GM18519 (cell line): Measurements from ENCODE around the gene PIF1.
"Not testable (repeated sequence)": the region's sequence is repeated elsewhere in the genome, so short reads cannot be mapped to it uniquely, and the experiment has no call there.

ENCODE experiments used
- ATAC-seq: cut with Tn5 transposase; IDR thresholded peaks from one replicate; pipeline ENCODE4 v1.9.1; 2021; ENCODE audit warnings: mild to moderate bottlenecking, moderate library complexity; ENCODE audit not compliant: unreplicated experiment, low FRiP score

PIF1 gene

DNA sequence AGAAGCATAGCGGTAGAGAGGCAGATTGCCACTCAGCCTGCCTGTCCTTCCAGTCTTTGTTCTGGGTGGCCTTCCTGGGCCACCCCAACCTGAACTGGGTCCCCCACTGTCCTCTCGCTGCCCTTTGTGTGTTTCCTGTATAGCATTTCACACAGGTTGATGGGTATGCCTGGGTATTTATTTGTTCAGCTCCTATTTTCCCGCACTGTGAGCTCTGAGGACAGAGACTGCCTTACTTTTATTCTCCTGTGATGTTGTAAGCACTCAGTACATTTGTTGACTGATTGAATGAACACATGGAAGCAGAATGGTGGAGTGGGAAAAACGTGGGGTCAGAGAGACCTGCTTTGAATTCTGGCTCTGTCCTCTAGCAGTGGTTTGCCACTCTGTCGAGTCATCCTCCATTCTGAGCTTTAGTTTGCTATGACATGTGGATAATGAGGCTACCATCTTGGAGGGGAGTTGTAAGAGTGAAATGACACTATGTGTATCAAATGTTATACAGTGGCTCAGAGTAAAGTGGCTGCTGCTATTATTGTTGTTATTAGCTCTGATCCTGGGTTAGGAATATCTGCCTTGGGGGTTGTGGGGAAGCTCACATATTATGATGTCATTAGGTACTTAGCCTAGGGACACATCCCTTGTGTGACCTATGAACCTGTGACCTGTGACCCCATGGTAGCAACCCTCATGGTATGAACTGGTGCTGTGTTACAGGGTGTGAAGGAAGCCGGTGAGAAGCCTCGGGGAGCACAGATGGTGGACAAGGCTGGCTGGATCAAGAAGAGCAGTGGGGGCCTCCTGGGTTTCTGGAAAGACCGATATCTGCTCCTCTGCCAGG, 22.6 kb upstream of the PIF1 start:
- no peak for ATAC-seq

DNA sequence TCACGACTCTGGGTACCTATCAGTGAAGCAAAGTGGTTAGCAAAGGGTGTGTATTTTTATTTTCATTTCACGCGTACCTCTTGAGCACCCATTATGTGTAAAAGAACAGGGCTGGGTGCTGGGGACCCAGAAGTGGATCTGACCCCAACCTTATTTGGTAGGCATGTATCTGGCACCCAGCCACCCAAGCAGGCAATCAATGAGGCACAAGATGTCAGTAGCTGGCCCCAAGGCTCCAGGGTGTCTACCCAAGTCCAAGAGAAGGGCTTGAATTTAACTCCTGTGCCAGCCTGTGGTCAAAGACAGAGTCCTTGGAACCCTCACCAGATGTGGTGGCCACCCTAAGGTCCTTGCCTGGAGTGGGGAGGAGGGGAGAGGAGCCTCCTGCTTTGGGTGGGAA, 22.0 kb upstream of the PIF1 start:
- no peak for ATAC-seq

DNA sequence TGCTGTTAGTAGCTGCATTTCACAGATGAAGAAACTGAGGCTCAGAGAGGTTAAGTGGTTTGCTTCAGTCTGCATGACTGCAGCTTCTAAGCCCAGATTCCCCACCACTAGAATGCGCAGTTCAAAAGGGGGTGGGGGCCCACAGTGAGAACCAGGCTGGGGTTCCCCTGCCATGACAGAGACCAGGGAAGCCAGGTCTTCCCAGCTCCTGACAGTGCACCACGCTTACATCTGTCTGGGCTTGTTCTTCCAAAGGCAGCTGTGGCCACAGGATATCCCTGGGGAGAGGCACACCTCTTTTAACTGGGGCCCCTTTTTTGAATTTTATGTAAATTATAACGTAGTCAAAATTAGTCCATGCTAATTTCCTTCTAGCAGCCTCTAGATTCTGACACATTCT, 21.6 kb upstream of the PIF1 start:
- no peak for ATAC-seq

DNA sequence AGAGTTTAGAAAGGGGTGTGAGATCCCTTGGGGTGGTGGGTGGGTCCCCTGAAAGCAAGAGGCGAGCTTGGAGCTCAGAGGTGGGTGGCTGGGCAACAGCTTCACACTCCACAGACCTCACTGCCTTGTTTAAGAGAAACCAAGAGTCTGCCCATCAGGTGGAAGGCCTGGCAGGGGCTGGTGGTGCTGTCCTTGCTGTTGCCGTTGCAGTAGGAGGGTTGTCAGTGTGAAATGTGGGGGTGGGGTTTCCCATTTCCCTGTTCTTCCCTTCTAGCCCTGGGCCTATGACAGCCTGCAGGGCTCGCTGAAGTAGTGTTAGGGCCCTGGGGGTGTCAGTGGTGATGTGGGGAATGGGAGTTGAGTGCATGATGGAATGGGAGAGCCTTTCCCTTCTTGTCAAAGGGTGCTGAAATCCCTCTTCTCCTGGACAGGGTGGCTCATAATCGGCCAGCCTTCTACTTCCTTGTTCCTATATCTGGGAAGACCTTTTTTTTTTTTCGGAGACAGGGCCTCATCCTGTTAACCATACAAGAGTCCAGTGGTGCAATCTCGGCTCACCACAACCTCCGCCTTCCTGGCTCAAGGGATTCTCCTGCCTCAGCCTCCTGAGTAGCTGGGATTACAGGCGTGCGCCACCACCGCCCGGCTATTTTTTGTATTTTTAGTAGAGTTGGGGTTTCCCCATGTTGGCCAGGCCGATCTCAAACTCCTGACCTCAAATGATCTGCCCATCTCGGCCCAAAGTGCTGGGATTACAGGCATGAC, 20.6 kb upstream of the PIF1 start:
- ATAC-seq, result no peak

DNA sequence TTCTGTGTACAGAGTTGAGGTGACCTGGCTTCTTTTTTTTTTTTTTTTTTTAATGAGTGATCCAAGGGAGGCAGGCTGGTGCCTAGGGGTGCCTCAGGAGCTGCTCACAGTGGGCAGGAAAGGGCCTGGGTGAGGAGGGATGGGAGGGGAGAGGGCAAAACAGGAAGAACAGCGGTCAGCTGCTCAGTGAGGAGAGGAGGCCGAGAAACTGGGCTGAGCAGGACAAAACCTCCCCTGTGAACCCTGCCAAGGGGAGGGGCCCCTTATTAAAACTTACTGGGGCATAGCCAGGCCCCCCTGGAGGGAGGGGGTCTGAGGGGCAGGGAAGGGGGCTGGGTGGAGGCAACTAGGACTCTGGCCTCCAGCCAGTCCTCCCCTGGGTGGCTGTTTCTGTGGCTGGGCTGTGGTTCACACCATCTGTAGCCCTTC, 19.8 kb upstream of the PIF1 start:
- no peak for ATAC-seq

DNA sequence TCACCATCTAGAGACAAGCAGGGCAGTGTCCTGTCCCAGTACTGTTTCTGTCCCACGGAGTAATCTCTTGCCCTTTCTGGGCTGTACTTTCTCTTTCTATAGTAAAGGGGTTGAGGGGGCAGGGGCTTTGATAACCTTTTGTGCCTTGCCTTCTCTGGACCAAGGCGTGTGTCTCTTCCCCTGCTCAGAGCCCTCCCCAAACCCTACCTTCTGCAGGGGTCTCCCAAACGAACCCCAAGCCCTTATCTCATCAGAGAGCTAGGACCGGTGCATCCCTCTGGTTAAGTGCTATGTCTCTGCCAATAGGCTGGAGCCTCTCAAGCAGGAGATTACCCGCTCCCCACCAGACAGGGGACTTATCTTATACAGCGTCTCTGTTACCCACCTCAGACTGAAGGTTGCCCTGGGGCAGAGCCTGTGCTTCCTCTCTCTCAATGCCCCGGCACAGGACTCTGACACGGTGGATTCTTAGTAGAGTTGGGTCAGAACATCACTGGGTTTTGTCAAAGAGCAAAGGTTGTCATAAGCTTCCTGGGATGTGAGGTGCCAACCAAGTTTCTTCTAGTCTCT, 19.2 kb upstream of the PIF1 start:
- ATAC-seq, result no peak

DNA sequence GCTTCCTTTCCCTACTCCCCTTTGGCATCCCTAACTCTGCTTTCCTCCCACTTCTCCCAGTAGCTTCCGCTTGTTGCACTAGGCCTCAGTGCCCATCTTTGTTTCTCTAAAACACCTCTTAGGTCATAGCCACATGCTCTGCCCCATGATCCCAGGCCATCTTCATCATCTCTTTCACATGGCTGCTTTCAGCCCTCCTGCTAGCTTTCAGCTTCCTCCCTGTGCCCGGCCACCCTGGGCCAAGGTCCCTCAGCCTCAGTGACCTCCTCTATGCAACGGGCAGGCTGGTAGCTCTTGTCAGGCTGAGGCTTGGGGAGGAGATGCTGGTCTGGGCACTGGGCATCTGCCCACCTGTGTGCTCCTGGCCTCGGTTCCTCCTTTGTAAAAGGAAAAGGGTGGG, 18.5 kb upstream of the PIF1 start:
- no peak for ATAC-seq

DNA sequence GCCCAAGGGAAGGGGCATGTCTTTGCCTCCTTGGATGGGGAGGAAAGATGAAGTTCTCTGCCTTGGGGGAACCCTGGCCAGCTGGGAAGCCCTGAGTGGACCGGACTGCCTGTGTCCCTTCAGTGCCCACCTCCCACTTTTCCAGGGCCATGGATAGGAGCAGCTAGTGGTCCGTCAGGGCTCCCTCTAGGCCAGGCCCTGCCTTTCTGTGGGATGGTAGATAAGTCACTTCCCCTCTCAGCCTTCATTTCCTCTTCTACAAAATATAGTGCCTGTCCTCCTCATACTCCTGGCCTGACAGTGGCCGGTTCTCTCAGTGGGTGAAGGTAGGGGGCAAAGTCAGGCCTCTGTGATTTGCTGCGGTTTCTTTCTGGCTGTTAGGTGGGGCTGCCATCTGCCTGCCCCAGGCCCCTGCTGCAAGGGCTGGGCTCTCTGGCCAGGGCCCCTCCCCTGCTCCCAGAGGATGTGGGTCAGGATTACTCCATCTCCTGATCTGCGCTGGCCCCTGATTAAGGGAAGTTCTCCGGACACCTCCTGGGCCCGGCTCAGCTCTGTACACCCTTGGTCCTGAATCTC, 17.6 kb upstream of the PIF1 start:
- no peak for ATAC-seq

DNA sequence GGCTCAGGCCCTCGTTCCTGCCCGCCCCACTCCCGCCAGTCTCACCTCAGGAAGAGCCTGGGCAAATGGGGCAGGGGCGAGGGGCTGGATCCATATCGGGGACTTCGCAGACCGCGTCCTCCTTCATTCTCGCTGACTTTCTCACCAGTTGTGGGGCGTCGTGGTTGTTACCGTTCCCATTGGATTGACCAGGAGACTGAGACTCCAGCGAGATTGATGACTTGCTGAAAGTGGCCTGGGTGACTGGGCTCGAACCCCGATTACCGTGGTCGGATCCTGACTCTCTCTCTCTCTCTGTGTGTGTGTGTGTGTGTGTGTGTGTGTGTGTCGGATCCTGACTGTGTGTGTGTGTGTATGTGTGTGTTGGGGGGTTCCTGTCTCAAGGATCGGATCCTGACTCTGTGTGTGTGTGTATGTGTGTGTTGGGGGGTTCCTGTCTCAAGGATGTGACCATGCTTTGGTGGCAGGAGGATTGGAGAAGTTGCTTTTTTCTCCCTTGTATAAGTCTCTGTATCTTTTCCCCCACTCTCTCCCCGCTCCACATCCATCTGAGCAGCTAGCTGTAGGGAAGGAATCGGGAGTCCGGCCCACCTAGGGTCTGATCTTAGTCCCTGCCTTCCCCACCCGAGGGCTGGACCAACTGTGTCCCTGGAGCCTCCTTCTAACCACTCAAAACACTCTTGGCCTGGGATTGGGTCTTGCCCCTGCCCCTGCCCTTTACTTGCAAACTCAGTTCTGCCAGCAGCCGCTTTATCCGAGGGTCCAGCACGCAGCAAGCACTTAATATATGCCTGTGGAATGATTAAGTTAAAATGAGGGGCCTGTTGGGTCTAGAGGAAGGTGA, 16.9 kb upstream of the PIF1 start:
- no peak for ATAC-seq

DNA sequence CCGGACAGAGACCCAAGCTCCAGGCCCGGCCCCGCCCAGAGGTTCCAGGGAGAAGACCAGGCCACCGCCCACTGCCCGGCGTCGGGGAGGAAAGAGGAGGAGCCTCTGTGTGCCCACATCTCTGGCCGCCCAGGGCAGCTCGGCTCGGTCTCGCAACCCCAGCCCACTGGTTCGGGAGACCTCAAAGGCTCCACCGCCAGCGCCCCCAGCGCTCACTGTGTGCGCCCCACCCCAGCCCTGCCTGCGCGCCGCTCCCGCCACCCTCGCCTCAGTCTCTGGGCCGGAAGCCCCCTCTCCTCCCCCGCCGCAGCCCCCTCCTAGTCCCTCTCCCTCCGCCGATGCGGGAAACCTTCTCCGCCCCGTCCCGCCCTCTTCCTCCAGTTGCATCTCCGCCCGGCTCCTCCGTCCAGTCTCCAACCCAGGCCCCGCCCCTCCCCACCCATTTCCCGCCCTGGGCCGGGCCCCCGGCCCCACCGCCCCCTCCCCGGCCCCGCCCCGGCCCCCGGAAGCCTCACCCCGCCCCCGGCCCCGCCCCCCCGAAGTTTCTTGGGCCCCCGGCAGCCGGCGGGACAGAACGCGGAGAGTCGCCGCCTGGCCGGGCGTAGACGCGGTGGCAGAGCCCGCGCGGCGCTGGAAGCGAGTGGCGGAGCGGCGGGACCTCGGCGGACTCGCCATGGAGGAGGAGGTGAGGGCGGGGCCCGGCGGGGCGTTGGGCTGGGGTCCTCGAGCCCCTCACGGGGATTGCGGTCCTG, 16.1 kb upstream of the PIF1 start, which contains the start of gene PLEKHO2:
Gene PLEKHO2, plus strand, starts transcription at position 572 of the 752 bp plus-strand sequence. Its CDS starts 102 bp downstream, at position 674.
- peak; percentile 43 for ATAC-seq

DNA sequence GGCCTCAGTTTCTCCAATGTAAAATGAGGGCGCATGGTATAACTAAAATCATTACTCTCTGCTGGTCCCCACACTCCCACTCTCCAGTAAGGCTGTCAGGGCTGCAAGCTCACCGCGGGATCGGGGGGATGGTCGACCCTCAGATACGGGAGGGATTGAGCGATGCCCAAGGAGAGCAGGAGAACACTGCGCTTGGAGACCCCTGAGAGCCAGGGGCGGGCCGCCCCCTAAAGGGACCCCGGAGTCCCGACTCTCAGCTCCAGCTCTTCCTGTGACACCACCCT, 15.6 kb upstream of the PIF1 start:
- no peak for ATAC-seq

DNA sequence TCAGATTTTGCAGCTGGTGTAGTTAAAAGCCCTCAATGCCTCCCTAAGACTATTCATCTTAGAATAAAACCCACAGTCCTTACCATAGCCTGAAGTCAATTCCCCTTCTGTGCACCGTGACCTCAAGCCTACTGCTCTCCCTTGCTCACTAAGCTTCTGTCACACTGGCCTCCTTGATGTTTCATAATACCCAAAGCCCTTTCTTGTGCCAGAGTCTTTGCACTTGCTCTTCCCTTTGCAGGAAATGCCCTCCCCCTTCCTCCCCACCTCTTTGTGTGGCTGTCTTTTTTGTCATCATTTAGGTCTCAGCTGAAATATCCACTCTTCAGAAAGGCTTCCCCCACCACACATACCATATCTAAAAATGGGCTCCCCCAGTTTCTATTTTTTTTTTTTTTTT, 12.1 kb upstream of the PIF1 start:
- ATAC-seq, result no peak

DNA sequence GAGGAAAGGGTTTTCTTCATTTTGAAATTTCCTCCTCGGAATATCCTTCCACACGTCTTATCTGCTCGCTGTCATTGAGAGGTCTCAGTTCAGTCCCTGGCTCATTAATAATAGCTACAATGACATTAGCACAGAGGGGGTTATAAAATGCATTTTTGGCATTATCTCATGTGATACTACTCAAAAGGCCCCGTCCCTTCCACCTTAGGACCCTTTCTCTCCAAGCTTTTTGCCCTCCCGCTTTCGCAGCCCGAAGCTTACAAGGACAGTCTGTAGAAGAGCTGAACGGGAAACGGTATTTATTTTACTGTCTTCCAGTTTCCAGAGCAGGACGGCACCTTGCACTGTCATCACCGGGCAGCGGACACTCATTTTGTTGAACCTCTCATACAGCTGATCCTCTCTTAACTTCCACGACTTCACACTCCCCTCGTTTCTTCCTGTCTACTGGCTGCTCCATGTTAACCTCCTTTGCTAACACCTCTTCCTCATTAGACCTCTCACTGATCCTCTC, 10.6 kb upstream of the PIF1 start:
- no peak for ATAC-seq

DNA sequence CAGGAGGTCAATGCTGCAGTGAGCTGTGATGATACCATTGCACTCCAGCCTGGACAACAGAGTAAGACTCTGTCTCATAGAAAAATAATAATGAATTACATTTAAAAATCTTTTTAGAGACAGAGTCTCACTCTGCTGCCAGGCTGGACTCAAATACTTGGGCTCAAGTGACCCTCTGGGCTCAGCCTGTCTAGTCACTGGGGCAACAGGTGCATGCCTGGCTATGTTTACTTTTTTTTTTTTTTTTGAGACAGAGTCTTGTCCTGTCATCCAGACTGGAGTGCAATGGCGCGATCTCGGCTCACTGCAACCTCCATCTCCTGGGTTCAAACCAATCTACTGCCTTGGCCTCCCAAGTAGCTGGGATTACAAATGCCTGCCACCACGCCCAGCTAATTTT, 8.2 kb upstream of the PIF1 start:
- no peak for ATAC-seq

DNA sequence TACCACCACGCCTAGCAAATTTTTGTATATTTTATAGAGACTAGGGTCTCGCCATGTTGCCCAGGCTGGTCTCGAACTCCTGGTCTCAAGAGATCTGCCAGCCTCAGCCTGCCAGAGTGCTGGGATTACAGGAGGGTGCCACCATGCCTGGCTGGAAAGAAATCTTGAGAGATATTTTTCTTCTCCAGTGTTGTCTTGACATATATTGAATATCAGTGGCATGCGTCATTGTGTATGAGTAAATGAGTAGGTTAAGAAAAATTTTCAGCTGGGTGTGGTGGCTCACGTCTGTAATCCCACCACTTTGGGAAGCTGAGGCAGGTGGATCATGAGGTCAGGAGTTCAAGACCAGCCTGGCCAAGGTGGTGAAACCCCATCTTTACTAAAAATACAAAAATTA, 3.5 kb upstream of the PIF1 start:
- no peak for ATAC-seq

DNA sequence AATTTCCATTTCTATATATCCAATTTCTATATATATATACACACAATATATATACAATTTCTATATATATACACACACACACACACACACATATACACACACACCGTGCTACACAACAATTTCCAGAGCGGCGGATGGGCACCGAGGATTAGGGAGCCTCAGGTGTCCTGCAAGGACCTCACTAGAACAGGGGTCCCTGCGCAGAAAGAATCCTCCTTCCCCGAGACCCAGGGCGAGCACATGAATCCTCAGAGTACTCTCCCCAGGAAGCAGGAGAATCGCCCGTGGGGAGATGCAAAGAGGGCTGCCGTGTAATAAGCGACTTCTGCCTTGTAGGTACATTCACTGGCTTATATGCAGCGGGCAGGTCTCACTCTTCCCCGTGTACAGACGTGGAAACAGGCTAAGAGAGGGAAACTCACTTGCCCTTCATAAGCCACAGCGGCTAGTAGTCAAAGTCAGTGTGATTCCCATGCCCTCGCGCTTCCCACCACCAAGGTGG, 467 bp downstream of the PIF1 start:
- ATAC-seq, result no peak

DNA sequence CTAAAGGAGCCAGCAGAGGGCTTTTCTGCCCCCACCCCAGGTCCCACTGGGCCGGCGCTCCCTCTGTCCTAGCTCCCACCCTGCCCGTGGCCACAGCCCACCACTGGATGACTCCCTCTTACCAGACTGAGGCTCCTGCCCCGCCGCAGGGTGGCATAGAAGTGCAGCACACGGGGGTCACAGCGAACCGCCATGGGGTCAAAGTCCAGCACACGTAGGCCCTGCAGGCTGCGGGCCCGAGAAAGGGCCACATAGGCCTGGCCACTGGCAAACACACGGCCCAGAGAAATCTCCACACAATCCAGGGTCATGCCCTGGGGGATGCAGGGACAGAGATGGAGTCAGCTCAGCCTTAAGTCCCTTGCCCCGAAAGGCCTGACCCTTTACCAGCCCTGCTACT, 9.0 kb downstream of the PIF1 start:
- no peak for ATAC-seq

DNA sequence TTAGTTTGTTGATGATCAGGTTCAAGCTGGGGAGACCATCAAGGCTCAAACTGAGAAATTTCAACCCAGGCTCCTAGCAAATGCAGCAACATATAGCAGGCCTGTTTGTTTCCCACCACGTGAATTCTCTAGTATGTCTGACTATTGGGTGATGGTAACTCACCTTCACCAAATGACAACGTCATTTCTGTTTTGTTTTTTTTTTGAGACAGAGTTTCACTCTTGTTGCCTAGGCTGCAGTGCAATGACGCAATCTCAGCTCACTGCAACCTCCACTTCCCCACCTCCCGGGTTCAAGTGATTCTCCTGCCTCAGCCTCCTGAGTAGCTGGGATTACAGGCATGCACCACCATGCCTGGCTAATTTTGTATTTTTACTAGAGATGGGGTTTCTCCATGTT, 10.5 kb downstream of the PIF1 start:
- ATAC-seq, result not testable (repeated sequence)

DNA sequence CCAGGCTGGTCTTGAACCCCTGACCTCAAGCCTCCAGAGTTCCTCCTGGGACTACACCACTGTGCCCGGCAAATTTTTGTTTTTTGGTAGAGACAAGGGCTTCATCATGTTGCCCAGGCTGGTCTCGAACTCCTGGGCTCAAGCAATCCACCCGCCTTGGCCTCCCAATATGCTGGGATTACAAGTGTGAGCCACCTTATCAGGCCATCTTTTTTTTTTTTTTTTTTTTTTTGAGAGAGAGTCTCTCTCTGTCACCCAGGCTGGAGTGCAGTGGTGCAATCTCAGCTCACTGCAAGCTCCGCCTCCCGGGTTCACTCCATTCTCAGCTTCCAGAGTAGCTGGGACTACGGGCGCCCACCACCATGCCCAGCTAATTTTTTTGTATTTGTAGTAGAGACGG, 11.2 kb downstream of the PIF1 start:
- not testable (repeated sequence) for ATAC-seq
